ENCODE measurements around the gene ZNF219.
"Not testable (repeated sequence)": the region's sequence is repeated elsewhere in the genome, so short reads cannot be mapped to it uniquely, and the experiment has no call there.

- not testable (repeated sequence) for TF ChIP-seq EP300 (conservative IDR thresholded peaks at IDR 0.05; ENCODE audit: poor library complexity, severe bottlenecking); CTCF (IDR thresholded peaks at IDR 0.05; ENCODE audit: poor library complexity, severe bottlenecking); SMC3 (conservative IDR thresholded peaks at IDR 0.05; ENCODE audit: poor library complexity)
Measured at GRCh38 chr14:21040941-21041340, 57.5 kb downstream of the ZNF219 start.

All from neural cell (in vitro differentiated cells).